Activated naive CD4-positive, alpha-beta T cell (primary cell): ENCODE results near the gene MED17.

Experiments used
- DNase-seq, 4 experiments: peaks; one replicate each; lab custom pipeline; 2025; lab: John Stamatoyannopoulos, UW

MED17 gene

DNA sequence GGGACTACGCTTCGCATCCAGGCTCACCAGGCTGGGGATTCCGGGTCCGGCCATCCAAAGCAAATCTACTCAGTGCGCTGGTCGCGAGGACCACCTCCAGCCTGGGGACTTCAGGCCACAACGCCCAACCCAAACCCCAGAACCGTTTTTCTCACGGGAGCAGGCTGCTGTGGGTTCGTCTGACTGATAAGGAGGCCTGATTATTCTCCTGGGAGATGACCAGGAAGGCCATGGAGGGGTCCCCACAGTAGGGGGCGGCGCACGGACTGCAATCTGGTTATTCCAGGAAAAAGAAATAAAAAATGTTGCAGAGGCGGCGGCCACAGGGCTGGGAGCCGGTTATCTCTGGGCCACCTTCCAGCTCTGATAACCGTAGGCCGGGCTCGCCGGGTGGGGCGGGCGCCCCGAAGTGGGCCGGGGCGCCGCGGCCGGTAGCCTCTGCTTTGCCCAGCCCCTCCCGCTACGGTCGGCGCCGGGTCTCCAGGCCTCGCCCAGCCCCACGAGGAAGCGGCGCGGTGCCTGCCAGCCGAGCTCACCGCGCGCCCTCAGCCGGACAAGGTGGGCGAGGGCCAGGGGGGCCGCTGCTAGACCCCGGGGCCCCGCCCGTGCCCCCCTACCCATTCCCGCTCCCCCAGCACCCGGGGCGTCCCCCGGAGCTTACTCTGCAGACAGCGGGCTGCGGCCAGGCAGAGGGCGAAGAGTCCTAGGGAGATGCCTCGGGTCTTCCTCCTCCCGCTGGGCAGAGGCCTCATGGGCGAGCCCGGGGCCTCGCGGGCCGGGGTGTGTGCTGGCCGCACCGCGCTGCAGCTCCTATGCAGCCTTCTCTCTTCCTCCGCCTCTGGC lies 65.9 kb downstream of the MED17 start:
- no peak for DNase-seq

DNA sequence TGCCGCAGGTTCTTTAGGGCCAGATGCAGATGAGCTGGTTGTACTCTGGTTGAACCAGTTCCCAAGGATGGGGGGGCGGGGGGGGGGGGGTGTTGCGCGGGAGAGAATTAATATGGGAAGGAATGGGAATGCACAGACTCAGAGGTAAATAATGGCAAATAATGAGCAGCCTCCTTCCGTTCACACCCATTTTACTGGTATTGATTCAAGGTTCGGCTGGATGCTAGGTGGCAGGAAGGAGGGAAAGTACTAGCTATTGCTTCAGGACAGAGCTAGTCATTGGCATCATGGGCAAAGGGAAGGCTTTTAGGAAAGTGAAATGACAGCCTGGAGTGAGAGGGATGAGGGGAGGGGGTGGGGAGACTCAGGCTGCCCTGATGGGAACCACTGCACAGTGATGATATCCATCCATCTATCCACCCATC lies 66.5 kb downstream of the MED17 start, which contains the start of gene VSTM5:
Gene VSTM5 (minus strand): TSS at position 25 of the 425 bp plus-strand sequence. CDS start 116 bp downstream, outside the sequence.
- DNase-seq, result no peak

GRCh38 chr11:93852242-93852641 lies 68.2 kb downstream of the MED17 start:
- DNase-seq, result no peak

DNA sequence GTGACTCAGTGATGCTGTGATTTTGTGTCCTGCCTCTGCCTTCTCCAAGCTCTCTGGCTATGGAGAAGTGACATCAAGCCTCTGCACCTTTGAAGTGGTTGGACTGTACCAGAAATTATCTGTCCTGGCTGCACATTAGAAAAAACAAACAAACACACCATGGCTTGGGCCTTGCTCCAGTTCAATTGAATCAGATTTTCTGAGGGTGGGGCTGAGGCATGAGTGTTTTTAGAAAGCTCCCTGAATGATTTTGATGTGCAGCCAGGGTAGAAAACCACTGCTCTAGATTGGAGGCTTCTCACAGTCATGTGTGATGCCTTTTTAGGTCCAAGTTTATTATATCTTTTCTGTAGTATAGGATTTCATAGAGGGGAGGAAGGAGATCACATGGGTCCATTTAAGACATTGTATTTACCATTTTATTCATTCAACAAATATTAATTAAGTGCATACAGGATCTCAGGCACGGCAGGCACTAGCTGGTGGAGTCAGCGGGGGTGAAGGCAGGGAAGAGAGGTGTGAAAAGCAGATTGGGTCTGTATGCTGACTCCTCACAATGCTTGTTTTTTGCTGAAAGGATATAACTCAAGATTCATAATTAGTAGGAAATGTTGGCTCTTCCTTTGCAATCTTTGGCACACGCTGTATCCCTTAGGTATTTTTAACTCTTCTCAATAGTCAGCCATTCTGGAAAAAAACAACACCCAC lies 73.5 kb downstream of the MED17 start:
- DNase-seq, result no peak

- no peak for DNase-seq
These were observed 74.2 kb downstream of the MED17 start for GRCh38 chr11:93858121-93858775.

GRCh38 chr11:93861808-93862207 lies 77.7 kb downstream of the MED17 start:
- no peak for DNase-seq
